Measurements from ENCODE around the gene SDK2.

- TF ChIP-seq CTCF (IDR thresholded peaks at IDR 0.05), result no peak
- no peak for TF ChIP-seq POLR2A (IDR thresholded peaks at IDR 0.05)
These were observed 208.8 kb downstream of the SDK2 start for GRCh38 chr17:73435412-73435811.

Measured in right lobe of liver (tissue), 4 donors.